Urothelium cell line (cell line): ENCODE results near the gene ACTN1.
"Not testable (repeated sequence)": the region's sequence is repeated elsewhere in the genome, so short reads cannot be mapped to it uniquely, and the experiment has no call there.

Experiments
- DNase-seq: peaks from one replicate; pipeline ENCODE4 v3.0.0; 2011; ENCODE audit warnings: low spot score, mixed read lengths
- FAIRE-seq: peaks from 2 replicates; lab custom pipeline; 2011; peaks lifted over from hg19 to GRCh38; lab: Jason Lieb, UNC

Gene ACTN1

DNA sequence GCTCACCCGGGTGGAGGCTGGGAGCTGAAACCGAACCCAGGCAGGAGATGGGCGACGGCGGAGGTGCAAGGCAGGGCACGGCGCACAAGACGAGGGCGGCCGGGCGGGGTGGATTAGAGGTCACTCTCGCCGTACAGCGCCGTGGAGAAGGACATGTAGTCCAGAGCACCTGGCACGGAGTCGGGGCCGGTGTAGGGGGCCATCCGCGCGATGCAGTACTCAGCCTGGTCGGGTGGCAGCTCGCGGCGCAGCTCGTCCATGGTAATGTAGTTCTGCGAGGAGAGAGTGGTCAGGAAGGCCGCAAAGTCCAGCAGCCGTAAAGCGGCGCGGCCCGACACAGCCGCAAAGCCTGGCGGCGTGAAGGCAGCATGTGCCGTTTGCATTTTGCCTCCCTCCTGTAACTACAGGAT is 104.4 kb downstream of the ACTN1 start:
- DNase-seq, result no peak
- FAIRE-seq, result peak; percentile 95

DNA sequence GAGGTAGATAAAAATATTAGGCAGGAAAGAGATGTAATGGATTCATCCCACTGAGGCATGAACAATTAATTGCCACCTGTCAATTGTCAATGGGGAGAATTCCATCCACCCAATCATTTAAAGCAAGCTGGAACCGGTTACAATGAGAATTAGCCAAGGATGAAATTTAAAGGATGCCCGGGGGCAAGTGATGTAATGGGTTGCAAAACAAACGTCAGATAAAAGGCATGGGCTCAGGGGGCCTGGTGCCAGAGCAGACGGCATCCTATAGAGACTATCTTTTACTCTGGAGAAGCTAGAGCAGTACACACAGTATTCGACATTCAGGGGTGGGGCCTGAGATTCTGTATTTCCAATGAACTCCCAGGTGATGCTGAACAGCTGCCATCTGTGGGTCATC is 105.7 kb downstream of the ACTN1 start:
- no peak for DNase-seq
- peak; percentile 73 for FAIRE-seq

- FAIRE-seq (peak; percentile 98), DNase-seq (no peak)
Observed at GRCh38 chr14:68871392-68871791, 107.7 kb downstream of the ACTN1 start.

GRCh38 chr14:68866991-68867533 is 112.0 kb downstream of the ACTN1 start:
- peak; percentile 82 for FAIRE-seq
- no peak for DNase-seq

DNA sequence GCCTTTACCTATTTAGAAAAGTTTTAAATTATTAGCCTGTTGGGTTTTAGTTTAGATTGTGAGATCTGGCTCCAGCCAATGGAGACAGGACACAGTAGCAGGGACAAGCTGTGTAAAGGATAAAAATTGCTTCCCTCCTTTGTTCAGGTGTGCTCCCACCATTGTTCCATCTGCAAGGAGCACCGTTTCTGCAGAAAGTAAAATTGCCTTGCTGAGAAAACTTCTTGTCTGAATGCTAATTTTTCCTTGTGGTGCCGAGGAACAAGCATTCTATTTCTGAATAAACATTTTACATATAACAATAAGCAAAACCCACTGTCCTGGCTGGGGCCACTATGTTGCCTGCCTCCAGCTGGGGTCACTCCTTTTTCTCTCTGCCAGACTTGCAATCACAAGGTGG is 113.6 kb downstream of the ACTN1 start:
- no peak for DNase-seq
- FAIRE-seq, result peak; percentile 9

DNA sequence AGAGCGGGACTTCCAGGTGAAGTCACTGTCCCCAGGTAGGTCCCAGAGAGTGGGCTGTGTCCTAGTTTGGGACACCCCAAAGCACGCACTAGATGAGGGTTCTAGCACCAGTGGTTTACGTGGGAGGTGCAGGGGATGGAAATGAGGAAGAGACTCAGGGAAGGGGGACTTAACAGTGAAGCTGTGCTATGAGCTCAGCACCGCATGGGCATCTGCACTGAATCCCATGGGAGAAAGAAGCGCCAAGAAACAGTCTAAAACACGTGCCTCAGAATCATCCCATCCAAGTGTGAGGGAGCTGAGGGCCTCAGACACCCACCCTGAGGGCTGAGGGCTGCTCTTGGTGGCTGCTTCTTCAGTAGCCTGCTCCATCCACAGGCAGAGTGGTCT is 114.7 kb downstream of the ACTN1 start:
- no peak for DNase-seq
- FAIRE-seq, result peak; percentile 94

DNA sequence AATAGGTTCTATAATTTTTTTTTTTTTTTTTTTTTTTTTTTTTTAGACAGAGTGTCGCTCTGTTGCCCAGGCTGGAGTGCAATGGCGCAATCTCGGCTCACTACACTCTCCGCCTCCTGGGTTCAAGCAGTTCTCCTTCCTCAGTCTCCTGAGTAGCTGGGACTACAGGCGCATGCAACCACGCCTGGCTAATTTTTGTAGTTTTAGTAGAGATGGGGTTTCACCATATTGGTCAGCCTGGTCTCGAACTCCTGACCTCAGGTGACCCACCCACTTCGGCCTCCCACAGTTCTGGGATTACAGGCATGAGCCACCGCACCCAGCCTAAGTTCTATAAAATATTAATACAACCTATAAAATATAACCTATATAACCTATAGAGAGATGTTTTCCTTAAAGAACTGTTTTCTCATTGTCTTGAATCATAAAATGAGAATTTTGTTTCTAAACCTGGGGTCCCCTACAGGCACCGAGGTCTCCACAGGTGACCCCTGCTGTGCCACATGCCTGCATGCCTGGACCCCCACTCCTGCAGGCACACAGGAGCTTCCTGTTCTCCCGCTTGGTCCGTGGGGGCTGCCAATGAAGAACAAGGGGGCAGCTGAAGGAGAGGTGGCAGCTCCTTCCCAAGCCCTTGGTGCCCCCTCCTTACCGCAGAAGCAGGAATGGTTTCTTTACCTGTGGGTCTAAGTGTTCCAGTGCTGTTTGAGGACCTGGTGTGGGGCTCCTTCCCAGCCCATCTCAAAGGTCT is 115.3 kb downstream of the ACTN1 start:
- FAIRE-seq (no peak), DNase-seq (no peak)

DNA sequence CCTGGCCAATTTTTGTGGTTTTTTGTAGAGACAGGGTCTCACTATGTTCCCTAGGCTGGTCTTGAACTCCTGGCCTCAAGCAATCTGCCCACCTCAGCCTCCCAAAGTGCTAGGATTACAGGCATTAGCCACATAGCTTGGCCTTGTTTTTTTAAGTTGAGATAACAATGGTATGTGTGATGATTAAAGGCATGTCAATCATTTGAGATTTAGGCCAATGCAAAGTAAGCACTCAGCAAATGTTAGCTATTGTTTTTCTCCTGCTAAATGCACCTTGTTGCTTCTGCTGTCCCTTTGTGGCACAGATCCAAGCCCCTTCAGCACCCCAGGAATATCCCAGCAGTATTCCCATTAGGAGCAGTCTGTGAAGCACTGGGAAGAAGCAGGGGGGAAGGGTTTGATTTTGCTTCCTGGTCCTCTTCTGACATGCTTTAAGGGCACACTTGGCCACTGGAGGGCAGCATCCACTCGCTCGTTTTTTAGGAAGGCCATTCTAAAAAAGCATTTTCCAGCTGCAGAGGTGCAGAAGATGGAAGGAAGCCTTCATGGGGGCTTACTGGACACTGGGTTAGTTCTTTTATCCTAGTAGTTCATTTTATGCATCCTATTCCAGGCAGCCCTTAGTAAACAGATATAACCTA is 116.0 kb downstream of the ACTN1 start:
- peak; percentile 84 for FAIRE-seq
- DNase-seq, result peak; percentile 93

DNA sequence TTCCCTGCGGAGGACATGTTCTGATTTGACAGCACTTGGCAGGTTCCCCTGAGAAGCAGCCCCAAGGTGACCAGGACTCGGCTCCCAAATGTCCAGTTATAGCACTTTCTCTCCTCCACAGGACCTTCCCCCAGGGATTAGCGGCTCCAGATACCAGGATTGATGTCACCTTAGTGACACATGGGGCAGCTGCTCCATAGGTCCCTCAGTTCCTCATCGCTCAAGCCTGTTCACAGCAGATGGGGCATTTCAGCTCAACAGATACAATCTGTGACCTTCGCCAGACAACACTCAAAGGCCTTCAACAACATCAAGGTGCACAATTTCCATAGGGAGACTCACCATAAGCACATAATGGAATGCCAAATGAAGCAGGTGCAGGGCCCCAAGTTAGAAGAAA is 118.3 kb downstream of the ACTN1 start:
- DNase-seq, result no peak
- no peak for FAIRE-seq

DNA sequence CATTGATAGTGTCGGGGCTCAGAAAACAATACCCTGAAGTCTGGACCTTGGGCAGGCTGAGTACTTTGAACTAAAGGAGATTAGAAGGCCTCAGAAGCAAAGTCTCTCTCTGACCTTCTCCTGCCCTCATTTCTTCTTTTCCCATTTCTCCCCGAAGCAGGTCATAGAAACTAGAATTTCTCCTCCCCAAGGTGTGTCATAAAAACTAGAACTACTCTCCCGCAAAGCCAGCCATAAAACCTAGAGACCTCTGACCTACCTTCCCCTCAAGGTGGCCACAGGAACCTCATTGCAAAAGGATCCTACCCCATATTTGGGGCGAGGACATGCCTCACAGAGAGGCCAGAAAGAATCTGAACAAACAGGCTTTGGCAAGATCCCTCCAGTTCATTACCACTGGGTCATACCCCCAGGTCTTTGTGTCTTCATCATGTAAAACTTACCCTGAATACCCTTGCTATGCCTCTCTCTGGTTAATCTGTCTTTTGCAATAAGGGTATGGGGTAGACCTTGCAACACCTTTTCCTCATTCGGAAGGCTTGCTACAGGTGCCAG is 121.5 kb downstream of the ACTN1 start:
- FAIRE-seq, result no peak
- no peak for DNase-seq

- no peak for DNase-seq
- FAIRE-seq, result no peak
Observed at GRCh38 chr14:68856572-68856971, 122.5 kb downstream of the ACTN1 start.

DNA sequence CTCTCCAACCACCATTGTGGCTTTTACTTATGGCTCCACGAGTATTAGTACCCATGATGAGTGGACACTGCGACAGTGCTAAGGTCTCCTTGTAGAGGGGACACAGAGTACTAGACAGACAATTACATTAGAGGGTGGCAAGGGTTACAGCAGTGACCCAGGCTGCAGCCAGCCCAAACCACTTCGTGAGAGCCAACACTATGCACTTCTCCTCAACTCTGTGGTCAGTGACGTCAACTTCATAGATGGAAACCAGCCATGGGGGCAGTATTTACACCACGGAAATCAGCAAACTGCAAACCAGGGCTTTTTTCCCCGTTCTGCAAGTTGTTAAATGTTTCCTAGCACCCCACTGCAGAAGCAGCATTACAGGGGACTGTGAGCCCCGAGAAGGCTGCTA is 124.7 kb downstream of the ACTN1 start:
- DNase-seq (no peak), FAIRE-seq (peak; percentile 97)

DNA sequence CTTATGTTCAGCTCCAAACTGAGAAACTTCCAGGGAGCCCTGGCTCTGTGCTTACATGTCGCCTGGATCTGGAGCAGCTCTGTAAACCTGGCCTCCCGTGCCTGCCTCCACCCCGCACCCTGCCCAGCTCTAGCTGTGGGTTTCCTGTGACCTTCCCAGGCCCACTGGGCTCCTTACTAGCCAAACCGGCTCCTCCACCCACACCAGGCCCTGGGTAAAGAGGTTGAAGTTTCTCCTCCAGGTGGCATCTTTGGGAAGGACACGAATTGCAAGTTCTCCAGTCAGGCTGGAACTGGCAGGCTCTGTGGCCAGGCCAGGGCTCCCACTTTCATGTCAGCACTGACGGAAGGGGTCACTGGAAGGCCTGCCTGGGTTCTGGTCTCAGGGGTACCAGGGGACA is 125.4 kb downstream of the ACTN1 start:
- FAIRE-seq (no peak), DNase-seq (no peak)

- DNase-seq, result not testable (repeated sequence)
- FAIRE-seq, result peak; percentile 56
Observed at GRCh38 chr14:68852493-68852892, 126.6 kb downstream of the ACTN1 start.

- DNase-seq (no peak), FAIRE-seq (no peak)
Observed at GRCh38 chr14:68851078-68851477, 128.0 kb downstream of the ACTN1 start.

DNA sequence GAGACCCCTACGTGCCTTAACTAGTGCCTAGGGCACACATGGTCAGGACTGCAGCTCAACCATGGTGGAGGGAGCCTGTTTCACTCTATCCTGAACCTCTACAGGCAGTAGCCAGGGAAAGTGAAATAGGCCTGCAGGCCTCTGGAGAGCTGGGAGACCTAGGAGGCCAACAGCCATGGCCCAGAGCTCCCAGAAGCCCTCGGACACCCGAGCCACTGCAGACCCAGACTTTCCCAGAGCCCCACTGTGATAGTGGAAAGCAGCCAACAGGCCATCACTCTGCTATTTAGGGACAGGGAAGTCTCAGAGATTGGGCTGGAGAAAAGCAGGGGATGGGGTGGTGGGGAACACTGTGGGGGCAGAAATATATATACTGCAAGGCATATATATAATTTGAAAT is 129.7 kb downstream of the ACTN1 start:
- FAIRE-seq (peak; percentile 20), DNase-seq (no peak)

DNA sequence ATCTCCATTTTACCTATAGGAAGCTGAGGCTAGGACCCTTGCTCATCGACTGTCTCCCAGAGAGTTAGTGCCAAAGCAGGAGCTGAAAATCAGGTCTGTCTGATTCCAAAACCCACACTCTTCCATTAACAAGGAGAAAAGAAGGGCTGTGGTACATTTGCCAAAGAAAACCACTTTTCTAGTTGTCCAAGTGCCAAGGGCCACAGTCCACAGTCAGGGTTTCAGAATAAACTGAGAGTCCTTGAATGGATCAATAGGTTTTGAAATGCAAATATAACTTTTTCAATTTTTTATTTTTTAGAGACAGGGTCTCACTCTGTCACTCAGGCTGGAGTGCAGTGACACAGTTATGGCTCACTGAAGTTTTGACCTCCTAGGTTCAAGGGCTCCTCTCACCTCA is 130.8 kb downstream of the ACTN1 start:
- FAIRE-seq, result no peak

GRCh38 chr14:68847640-68848039 is 131.5 kb downstream of the ACTN1 start:
- FAIRE-seq, DNase-seq: not testable (repeated sequence)

More for the DNA sequence above, 130.8 kb downstream of the ACTN1 start:
- DNase-seq, result no peak

GRCh38 chr14:68846466-68846865 is 132.6 kb downstream of the ACTN1 start:
- no peak for DNase-seq
- FAIRE-seq, result peak; percentile 79

- DNase-seq (no peak), FAIRE-seq (no peak)
Observed at GRCh38 chr14:68844210-68844545, 134.9 kb downstream of the ACTN1 start.

GRCh38 chr14:68843471-68844209 is 135.5 kb downstream of the ACTN1 start:
- DNase-seq (peak; percentile 91), FAIRE-seq (peak; percentile 50)
